Cardiac muscle cell (in vitro differentiated cells and primary cell): ENCODE results near the gene PHLDB2. TPM values are rescaled to one million over a fixed set of nuclear protein-coding genes. Genes with fewer than 3 reads are reported as not detected.

Source experiments
- DNase-seq, 2 donors: peaks; one replicate each; pipeline versions ENCODE4 v3.0.0 to v3.0.0-alpha.2; 2010 to 2017; ENCODE audit warnings: low read depth in 1 of 2, low spot score in 1 of 2
- H3K27ac ChIP-seq: fragments of 200-600 bp; sonication (generic); 2 replicates; pipeline ENCODE4 v1.5.1; 2016
- H3K27me3 ChIP-seq: fragments of 200-600 bp; sonication (generic); 2 replicates; pipeline ENCODE4 v1.6.0; 2016; ENCODE audit warnings: control low read depth
- H3K36me3 ChIP-seq: fragments of 200-600 bp; sonication (generic); 2 replicates; pipeline ENCODE4 v1.5.1; 2016; ENCODE audit warnings: control low read depth
- H3K4me1 ChIP-seq: fragments of 200-600 bp; sonication (generic); 2 replicates; pipeline ENCODE4 v1.8.1; 2017; ENCODE audit warnings: low read depth, mild to moderate bottlenecking, mixed run types
- H3K4me3 ChIP-seq: fragments of 200-600 bp; sonication (generic); 2 replicates; pipeline ENCODE4 v1.5.1; 2016; ENCODE audit warnings: mild to moderate bottlenecking
- H3K9me3 ChIP-seq: fragments of 200-600 bp; sonication (generic); 2 replicates; pipeline ENCODE4 v1.5.1; 2017; ENCODE audit warnings: low read depth, mild to moderate bottlenecking, control low read depth
- CTCF ChIP-seq: IDR thresholded peaks from 2 replicates; pipeline ENCODE4 v1.5.1; 2012; ENCODE audit warnings: low read depth, mild to moderate bottlenecking, low read length
- polyA plus RNA-seq: library from polyadenylated mRNA; unstranded; fragments of >200 nt; fragmentation: Nextera tagmentation; extraction: Ambion mirVana; gene quantifications from 2 replicates; pipeline ENCODE4 v1.2.1, GENCODE V29; 2016
- total RNA-seq: library from RNA; depleted of rRNA; stranded (reverse); fragments of >200 nt; gene quantifications from 2 replicates; pipeline ENCODE4 v1.2.3, GENCODE V29; 2016

The PHLDB2 gene
- total and polyA plus RNA-seq, 2 experiments from 2014 or later: 11.3 to 27.2 TPM

GRCh38 chr3:111871809-111872623, 13.0 kb downstream of the PHLDB2 start:
- H3K27ac ChIP-seq: no peak overlapping the region
- H3K4me3 ChIP-seq: no peak overlapping the region
- H3K9me3 ChIP-seq: no peaks in the 10 kb centered on the region
- H3K4me1 ChIP-seq: peaks cover 15% of the 10 kb centered on the region
- TF ChIP-seq CTCF: no peak
- H3K27me3 ChIP-seq: peaks cover 6% of the 10 kb centered on the region
- H3K36me3 ChIP-seq: no peaks in the 10 kb centered on the region
- DNase-seq: peak in 1 of 2 donors; percentile 66

GRCh38 chr3:111872979-111873378, 13.9 kb downstream of the PHLDB2 start:
- TF ChIP-seq CTCF: no peak
- H3K9me3 ChIP-seq: no peaks in the 10 kb centered on the region
- no peak overlapping the region for H3K27ac ChIP-seq
- peaks cover 6% of the 10 kb centered on the region for H3K27me3 ChIP-seq
- no peak overlapping the region for H3K4me3 ChIP-seq
- H3K36me3 ChIP-seq: no peaks in the 10 kb centered on the region
- no peak for DNase-seq
- peaks cover 15% of the 10 kb centered on the region for H3K4me1 ChIP-seq

- H3K27ac ChIP-seq: no peak overlapping the region
- no peak for TF ChIP-seq CTCF
- peaks cover 6% of the 10 kb centered on the region for H3K27me3 ChIP-seq
- no peaks in the 10 kb centered on the region for H3K9me3 ChIP-seq
- DNase-seq: no peak
- peaks cover 11% of the 10 kb centered on the region for H3K4me1 ChIP-seq
- no peak overlapping the region for H3K4me3 ChIP-seq
- no peaks in the 10 kb centered on the region for H3K36me3 ChIP-seq
These were observed 15.2 kb downstream of the PHLDB2 start for GRCh38 chr3:111874177-111874820.

- no peaks in the 10 kb centered on the region for H3K4me1 ChIP-seq
- no peaks in the 10 kb centered on the region for H3K9me3 ChIP-seq
- no peak overlapping the region for H3K27ac ChIP-seq
- DNase-seq: no peak
- no peaks in the 10 kb centered on the region for H3K36me3 ChIP-seq
- H3K4me3 ChIP-seq: no peak overlapping the region
- H3K27me3 ChIP-seq: no peaks in the 10 kb centered on the region
- no peak for TF ChIP-seq CTCF
These were observed 22.4 kb downstream of the PHLDB2 start for GRCh38 chr3:111881480-111881879.

GRCh38 chr3:111882194-111882593, 23.1 kb downstream of the PHLDB2 start:
- Histone ChIP-seq H3K36me3 (no peaks in the 10 kb centered on the region), H3K9me3 (no peaks in the 10 kb centered on the region), H3K4me1 (no peaks in the 10 kb centered on the region), H3K4me3 (no peak overlapping the region), H3K27ac (no peak overlapping the region), H3K27me3 (no peaks in the 10 kb centered on the region)
- no peak for TF ChIP-seq CTCF
- DNase-seq: no peak
